Parathyroid adenoma (tissue), 2 donors: ENCODE measurements around the gene ITSN1.

ENCODE experiments used
- H2AFZ ChIP-seq: fragments of 300-600 bp; sonication (generic); one replicate; pipeline ENCODE4 v1.7.0; 2017; ENCODE audit warnings: antibody characterized with exemption, mild to moderate bottlenecking
- H3K27ac ChIP-seq: fragments of 300-600 bp; sonication (generic); one replicate; pipeline ENCODE4 v1.7.0; 2017
- H3K27me3 ChIP-seq: fragments of 300-600 bp; sonication (generic); one replicate; pipeline ENCODE4 v1.7.0; 2017; ENCODE audit warnings: low read length; ENCODE audit not compliant: control insufficient read depth, insufficient read depth
- H3K36me3 ChIP-seq: fragments of 300-600 bp; sonication (generic); one replicate; pipeline ENCODE4 v1.7.0; 2017; ENCODE audit warnings: low read length; ENCODE audit not compliant: control insufficient read depth, insufficient read depth
- H3K4me1 ChIP-seq: fragments of 300-600 bp; sonication (generic); one replicate; pipeline ENCODE4 v1.7.0; 2017; ENCODE audit warnings: control low read depth
- H3K4me2 ChIP-seq: fragments of 300-600 bp; sonication (generic); one replicate; pipeline ENCODE4 v1.7.0; 2017; ENCODE audit warnings: low read length
- H3K4me3 ChIP-seq: fragments of 300-600 bp; sonication (generic); one replicate; pipeline ENCODE4 v1.7.0; 2017; ENCODE audit warnings: low read depth, low read length
- H3K79me2 ChIP-seq: fragments of 300-600 bp; sonication (generic); one replicate; pipeline ENCODE4 v1.7.0; 2017; ENCODE audit warnings: control low read depth
- H3K9ac ChIP-seq: fragments of 300-600 bp; sonication (generic); one replicate; pipeline ENCODE4 v1.7.0; 2017; ENCODE audit warnings: mild to moderate bottlenecking
- H3K9me3 ChIP-seq: fragments of 300-600 bp; sonication (generic); one replicate; pipeline ENCODE4 v1.7.0; 2017; ENCODE audit warnings: low read length; ENCODE audit not compliant: control insufficient read depth
- CTCF ChIP-seq: fragments of 300-600 bp; sonication (generic); IDR thresholded peaks from one replicate; pipeline ENCODE4 v1.7.0; 2017; ENCODE audit warnings: antibody characterized with exemption, mild to moderate bottlenecking
- donor health status: primary hyperparathyroidism.

The ITSN1 gene

GRCh38 chr21:33857846-33858666, 215.8 kb downstream of the ITSN1 start:
- H3K27ac ChIP-seq, result no peak overlapping the region
- no peaks in the 10 kb centered on the region for H3K9me3 ChIP-seq

GRCh38 chr21:33858667-33859372, 216.5 kb downstream of the ITSN1 start:
- Histone ChIP-seq H3K4me3 (no peak overlapping the region), H3K79me2 (no peaks in the 10 kb centered on the region), H3K9me3 (no peaks in the 10 kb centered on the region), H3K9ac (no peak overlapping the region), H3K27me3 (no peaks in the 10 kb centered on the region), H3K4me2 (no peak overlapping the region), H2AFZ (no peak overlapping the region), H3K36me3 (no peaks in the 10 kb centered on the region), H3K27ac (no peak overlapping the region), H3K4me1 (no peaks in the 10 kb centered on the region)
- no peak for TF ChIP-seq CTCF

More at GRCh38 chr21:33857846-33858666, 215.8 kb downstream of the ITSN1 start:
- no peaks in the 10 kb centered on the region for H3K36me3 ChIP-seq
- H3K79me2 ChIP-seq, result no peaks in the 10 kb centered on the region
- H3K27me3 ChIP-seq, result no peaks in the 10 kb centered on the region
- no peaks in the 10 kb centered on the region for H3K4me1 ChIP-seq
- TF ChIP-seq CTCF, result no peak
- H3K4me3 ChIP-seq, result no peak overlapping the region
- H3K4me2 ChIP-seq, result no peak overlapping the region
- H2AFZ ChIP-seq, result no peak overlapping the region
- no peak overlapping the region for H3K9ac ChIP-seq

- no peak overlapping the region for H3K9ac ChIP-seq
- no peak overlapping the region for H3K27ac ChIP-seq
- TF ChIP-seq CTCF, result no peak
- no peak overlapping the region for H3K4me3 ChIP-seq
- no peak overlapping the region for H3K4me2 ChIP-seq
- H3K27me3 ChIP-seq, result no peaks in the 10 kb centered on the region
- no peaks in the 10 kb centered on the region for H3K9me3 ChIP-seq
- no peaks in the 10 kb centered on the region for H3K4me1 ChIP-seq
- H2AFZ ChIP-seq, result no peak overlapping the region
- H3K79me2 ChIP-seq, result no peaks in the 10 kb centered on the region
- H3K36me3 ChIP-seq, result no peaks in the 10 kb centered on the region
These were observed 217.2 kb downstream of the ITSN1 start for GRCh38 chr21:33859373-33860102.

GRCh38 chr21:33860332-33860879, 218.1 kb downstream of the ITSN1 start:
- Histone ChIP-seq H2AFZ (no peak overlapping the region), H3K4me3 (no peak overlapping the region), H3K27me3 (no peaks in the 10 kb centered on the region), H3K4me1 (no peaks in the 10 kb centered on the region), H3K36me3 (no peaks in the 10 kb centered on the region), H3K9me3 (no peaks in the 10 kb centered on the region), H3K27ac (no peak overlapping the region), H3K4me2 (no peak overlapping the region), H3K9ac (no peak overlapping the region), H3K79me2 (no peaks in the 10 kb centered on the region)
- TF ChIP-seq CTCF, result no peak
